ENCODE measurements around the gene ACTR3.
"Not testable (repeated sequence)": the region's sequence is repeated elsewhere in the genome, so short reads cannot be mapped to it uniquely, and the experiment has no call there.

The ACTR3 gene

DNA sequence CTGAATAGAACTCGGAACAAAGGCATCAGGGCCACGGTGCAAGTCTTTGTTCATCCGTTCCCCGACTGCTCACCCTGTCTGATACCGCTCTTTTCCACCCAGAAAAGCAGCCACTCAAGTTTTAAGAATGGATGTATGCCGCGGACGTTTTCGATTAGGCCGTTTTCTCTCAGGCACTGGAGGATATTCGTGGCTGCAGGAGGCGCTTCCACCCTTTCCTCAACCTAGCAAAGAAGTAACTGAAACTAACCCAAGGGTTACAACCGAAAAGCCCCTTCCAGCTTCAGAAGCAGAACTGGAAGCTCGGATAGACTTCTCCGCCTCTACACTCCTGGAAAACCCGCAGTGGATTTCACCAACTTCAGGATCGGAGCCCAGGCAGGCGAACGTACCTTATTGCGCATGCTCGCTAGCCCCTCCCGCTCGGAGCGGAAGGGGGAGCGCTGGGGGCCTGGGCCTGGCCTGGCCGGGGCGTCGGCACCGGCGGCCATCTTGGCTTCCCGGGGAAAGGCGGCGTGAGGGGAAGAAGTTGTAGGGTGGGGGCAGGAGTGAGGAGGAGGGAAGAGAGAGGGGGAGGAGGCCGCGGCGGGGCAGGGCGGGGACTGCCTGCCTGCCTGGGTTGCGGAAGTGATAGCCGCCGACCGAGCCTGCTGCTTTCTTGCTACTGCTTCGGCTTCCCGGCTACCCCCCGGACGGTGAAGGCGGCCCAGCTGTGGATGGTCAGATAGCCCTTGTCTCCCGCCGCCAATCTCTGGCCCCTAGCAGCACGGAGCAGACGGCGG, at the start of gene ACTR3:
ACTR3 (plus strand) TSS at position 619 of the 782 bp plus-strand sequence. CDS start 191 bp downstream, outside the sequence.
- DNase-seq (ENCODE audit: insufficient read length, low spot score) (peak; percentile 52), FAIRE-seq (no peak)
- TF ChIP-seq, protein P1, sequence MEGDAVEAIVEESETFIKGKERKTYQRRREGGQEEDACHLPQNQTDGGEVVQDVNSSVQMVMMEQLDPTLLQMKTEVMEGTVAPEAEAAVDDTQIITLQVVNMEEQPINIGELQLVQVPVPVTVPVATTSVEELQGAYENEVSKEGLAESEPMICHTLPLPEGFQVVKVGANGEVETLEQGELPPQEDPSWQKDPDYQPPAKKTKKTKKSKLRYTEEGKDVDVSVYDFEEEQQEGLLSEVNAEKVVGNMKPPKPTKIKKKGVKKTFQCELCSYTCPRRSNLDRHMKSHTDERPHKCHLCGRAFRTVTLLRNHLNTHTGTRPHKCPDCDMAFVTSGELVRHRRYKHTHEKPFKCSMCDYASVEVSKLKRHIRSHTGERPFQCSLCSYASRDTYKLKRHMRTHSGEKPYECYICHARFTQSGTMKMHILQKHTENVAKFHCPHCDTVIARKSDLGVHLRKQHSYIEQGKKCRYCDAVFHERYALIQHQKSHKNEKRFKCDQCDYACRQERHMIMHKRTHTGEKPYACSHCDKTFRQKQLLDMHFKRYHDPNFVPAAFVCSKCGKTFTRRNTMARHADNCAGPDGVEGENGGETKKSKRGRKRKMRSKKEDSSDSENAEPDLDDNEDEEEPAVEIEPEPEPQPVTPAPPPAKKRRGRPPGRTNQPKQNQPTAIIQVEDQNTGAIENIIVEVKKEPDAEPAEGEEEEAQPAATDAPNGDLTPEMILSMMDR (IDR thresholded peaks at IDR 0.05; ENCODE audit: insufficient read depth, missing control alignments): peak; percentile 2

DNA sequence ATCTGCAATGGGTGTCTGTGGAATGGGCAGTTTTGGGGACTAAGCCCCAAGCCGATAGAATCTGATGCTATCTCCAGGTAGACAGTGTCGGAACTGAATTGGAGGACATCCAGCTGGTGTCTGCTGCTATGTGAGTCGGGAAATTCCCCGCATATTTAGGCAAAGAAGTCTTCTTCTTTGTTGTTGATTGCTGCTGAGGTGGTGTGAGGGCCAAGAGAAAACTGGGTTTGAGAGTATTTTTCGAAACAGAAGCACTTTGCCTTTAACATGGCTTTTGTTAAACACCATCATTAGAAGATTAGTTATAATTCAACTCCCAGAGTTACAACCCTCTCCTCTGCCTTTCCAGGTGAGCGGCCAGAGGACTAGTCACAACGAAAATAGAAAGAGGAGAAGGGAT, 49.4 kb upstream of the ACTR3 start:
- TF ChIP-seq, protein P1 (IDR thresholded peaks at IDR 0.05; ENCODE audit: insufficient read depth, missing control alignments): no peak
- FAIRE-seq (no peak), DNase-seq (ENCODE audit: insufficient read length, low spot score) (no peak)

DNA sequence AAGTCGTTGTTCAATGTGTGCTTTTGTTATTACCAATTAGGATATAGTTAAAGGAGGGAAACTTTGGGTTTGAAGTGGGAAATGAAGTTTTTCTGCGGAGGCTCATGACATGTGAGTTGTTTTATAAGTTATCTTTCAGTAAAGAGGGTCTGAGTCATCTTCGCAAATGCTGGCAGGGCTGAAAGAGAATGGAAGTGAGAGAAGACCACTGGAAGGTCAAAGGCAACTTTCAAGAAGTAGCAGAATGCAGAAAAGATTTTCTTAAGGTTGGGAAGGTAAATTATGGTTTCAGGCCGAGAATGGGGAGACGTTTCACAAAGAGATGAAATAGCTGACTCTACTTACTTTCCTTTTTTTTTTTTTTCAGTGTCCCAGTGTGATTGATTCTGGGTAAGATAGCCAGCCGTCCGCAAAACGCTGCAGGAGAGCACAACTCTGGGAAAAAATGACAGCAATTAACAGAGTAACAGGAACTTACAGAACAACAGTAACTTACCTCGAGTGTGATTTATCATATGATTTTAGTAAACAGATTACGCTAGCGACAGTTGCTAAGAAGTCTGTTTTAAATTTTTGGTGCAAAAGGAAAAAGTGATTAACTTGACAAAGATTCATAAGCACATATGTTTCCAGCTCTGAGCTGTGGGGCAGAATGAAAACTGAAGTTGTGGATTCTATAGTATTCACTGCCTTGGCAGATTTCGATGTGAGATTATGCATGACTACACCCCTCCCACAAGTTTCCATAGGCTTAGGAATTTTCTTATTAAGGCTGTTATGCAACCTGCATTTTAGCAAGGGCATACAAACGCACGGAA, 46.8 kb upstream of the ACTR3 start:
- TF ChIP-seq, protein P1 (IDR thresholded peaks at IDR 0.05; ENCODE audit: insufficient read depth, missing control alignments): no peak
- DNase-seq (ENCODE audit: insufficient read length, low spot score) (no peak), FAIRE-seq (no peak)

DNA sequence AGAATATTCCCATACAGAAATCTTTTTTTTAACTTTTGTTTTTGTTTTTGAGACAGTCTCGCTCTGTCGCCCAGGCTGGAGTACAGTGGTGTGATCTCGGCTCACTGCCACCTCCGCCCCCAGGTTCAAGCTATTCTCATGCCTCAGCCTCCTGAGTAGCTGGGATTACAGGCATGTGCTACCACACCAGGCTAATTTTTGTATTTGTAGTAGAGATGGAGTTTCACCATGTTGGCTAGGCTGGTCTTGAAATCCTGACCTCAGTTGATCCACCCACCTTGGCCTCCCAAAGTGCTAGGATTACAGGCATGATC, 46.2 kb upstream of the ACTR3 start:
- not testable (repeated sequence) for DNase-seq (ENCODE audit: insufficient read length, low spot score); FAIRE-seq

- TF ChIP-seq, protein P1 (IDR thresholded peaks at IDR 0.05; ENCODE audit: insufficient read depth, missing control alignments): no peak
- DNase-seq (ENCODE audit: insufficient read length, low spot score) (no peak), FAIRE-seq (no peak)
Observed at GRCh38 chr2:113845261-113845660, 44.6 kb upstream of the ACTR3 start.

- DNase-seq (ENCODE audit: insufficient read length, low spot score); FAIRE-seq: not testable (repeated sequence)
Observed at GRCh38 chr2:113845796-113846195, 44.1 kb upstream of the ACTR3 start.

DNA sequence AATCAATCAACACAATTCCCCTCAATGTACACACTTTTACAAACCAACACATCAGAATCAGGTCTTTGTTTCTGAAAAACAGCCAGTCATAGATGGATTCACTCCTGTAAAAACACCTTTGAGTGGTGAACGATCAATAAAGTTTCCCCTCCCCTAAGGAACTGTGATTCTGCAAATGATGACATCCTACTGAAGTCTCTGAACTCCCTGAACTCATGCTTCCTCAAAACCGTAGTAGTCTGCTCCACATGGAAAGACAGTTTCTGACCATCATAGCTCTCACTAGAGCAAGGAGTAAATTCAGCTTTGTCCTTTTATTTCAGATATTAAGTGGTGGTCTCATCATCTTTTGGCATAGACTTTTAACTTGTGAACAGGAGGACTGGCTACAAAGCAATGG, 43.5 kb upstream of the ACTR3 start:
- FAIRE-seq (no peak), DNase-seq (ENCODE audit: insufficient read length, low spot score) (no peak)
- TF ChIP-seq, protein P1 (IDR thresholded peaks at IDR 0.05; ENCODE audit: insufficient read depth, missing control alignments): no peak

GRCh38 chr2:113847144-113847543, 42.7 kb upstream of the ACTR3 start:
- no peak for DNase-seq (ENCODE audit: insufficient read length, low spot score)
- FAIRE-seq: no peak
- TF ChIP-seq, protein P1 (IDR thresholded peaks at IDR 0.05; ENCODE audit: insufficient read depth, missing control alignments): no peak
